Ovary (tissue), 9 donors: ENCODE results near the gene PPM1H. TPM values are rescaled to one million over a fixed set of nuclear protein-coding genes. Genes with fewer than 3 reads are reported as not detected.

Experiments used
- DNase-seq, 5 donors: peaks; one replicate each; pipeline ENCODE4 v3.0.0-alpha.2; 2019 to 2020
- H3K27ac ChIP-seq, 2 donors: fragments of 200-600 bp; one replicate each; pipeline versions ENCODE4 v1.5.1 to v1.8.0; 2019 to 2022
- H3K27me3 ChIP-seq: fragments of 200-600 bp; one replicate; pipeline ENCODE4 v1.8.0; 2022
- H3K36me3 ChIP-seq: fragments of 200-600 bp; sonication (generic); one replicate; pipeline ENCODE4 v1.5.1; 2019
- H3K4me1 ChIP-seq: one replicate; pipeline ENCODE4 v1.8.1; 2013; ENCODE audit warnings: mild to moderate bottlenecking, moderate library complexity; ENCODE audit not compliant: insufficient read depth
- H3K4me3 ChIP-seq: fragments of 200-600 bp; sonication (generic); one replicate; pipeline ENCODE4 v1.5.1; 2017
- H3K9me3 ChIP-seq, 2 donors: fragments of 200-600 bp in 1 of 2; sonication (generic) in 1 of 2; one replicate each; pipeline versions ENCODE4 v1.5.1 to v1.8.1; 2013 to 2019; ENCODE audit warnings: mild to moderate bottlenecking in 1 of 2, moderate library complexity in 1 of 2
- CTCF ChIP-seq, 3 donors: fragments of 450-650 bp in 2 of 3; fragments of 200-600 bp in 1 of 3; IDR thresholded peaks; one replicate each; pipeline versions ENCODE4 v1.5.1 to v1.8.0; 2016 to 2022; ENCODE audit warnings: antibody characterized with exemption in 3 of 3, mild to moderate bottlenecking in 1 of 3
- EP300 ChIP-seq: sonication (generic); formaldehyde crosslinking; IDR thresholded peaks from one replicate; pipeline ENCODE4 v1.6.1; 2017; ENCODE audit warnings: antibody characterized with exemption
- POLR2A ChIP-seq: fragments of 450-650 bp; IDR thresholded peaks from one replicate; pipeline ENCODE4 v1.6.1; 2017; ENCODE audit warnings: antibody characterized with exemption, mild to moderate bottlenecking, moderate library complexity
- WGBS, 3 donors: extraction: QIAGEN DNeasy Blood & Tissue Kit in 1 of 3; methylation state at CpG; one replicate each; pipeline versions ENCODE4 v1.1.5 to v1.1.7; 2013 to 2017; 5-methylcytosine and 5-hydroxymethylcytosine counted together
- intact Hi-C, 4 donors: fragments of 100-400 bp; cut with DNase I; formaldehyde crosslinking; loops; one replicate each; pipeline versions ENCODE4 v1.11.0 to v1.15.1; 2022 to 2023
- polyA plus RNA-seq, 2 donors: library from polyadenylated mRNA; stranded (reverse); fragments of 200-250 nt in 1 of 2; fragments of 350-450 nt in 1 of 2; fragmentation: Illumina TruSeq in 1 of 2; extraction: RNeasy Lipid Tissue Mini Kit (QIAGEN cat#74804) in 1 of 2; gene quantifications; one replicate each; pipeline ENCODE4 v1.2.3, GENCODE V29; 2013 to 2014
- total RNA-seq, 7 donors: library from RNA; depleted of rRNA in 2 of 7; stranded (reverse); fragments of >200 nt in 2 of 7; fragmentation: NEBNext Ultra II Directional in 3 of 7; extraction: Animal tissue kit (Norgen Biotek cat#: 25700) in 3 of 7; gene quantifications; one replicate each; pipeline versions ENCODE4 v1.1.0 to v1.2.4, GENCODE V29; 2016 to 2023
- donor health status: DM: no; HTN: no; CAD: no; lungs with moderate emphysema.
- donor health status: DM: no; HTN: no; CAD: no.
- donor health status: Bipolar disorder and iron deficiency.
- donor health status: DM: yes; HTN: yes; CAD: no.
- donor health status: DM: no; HTN: no; CAD: no.
- donor health status: DM: yes; HTN: yes; CAD: no.

The PPM1H gene
- total and polyA plus RNA-seq, 9 donors: 1.6 to 45.4 (median 12.0) TPM

- no peak for DNase-seq
- H3K27ac ChIP-seq: no peak overlapping the region
- WGBS, 3 donors: 65 to 74% (median 72%) methylated on average over 4 of the region's 4 CpGs
- intact Hi-C loops: no loop called here
- TF ChIP-seq EP300 (no peak), POLR2A (no peak), CTCF (IDR thresholded peaks at IDR 0.05) (no peak)
- H3K27me3 ChIP-seq: no peaks in the 10 kb centered on the region
- no peak overlapping the region for H3K4me3 ChIP-seq
- H3K36me3 ChIP-seq: no peaks in the 10 kb centered on the region
- no peaks in the 10 kb centered on the region for H3K4me1 ChIP-seq
- H3K9me3 ChIP-seq: no peaks in the 10 kb centered on the region
Measured at GRCh38 chr12:62649412-62650138, 285.4 kb downstream of the PPM1H start.

GRCh38 chr12:62647586-62647985 is 287.4 kb downstream of the PPM1H start:
- no peak for DNase-seq
- no peak overlapping the region for H3K4me3 ChIP-seq
- TF ChIP-seq EP300 (no peak), POLR2A (no peak), CTCF (IDR thresholded peaks at IDR 0.05) (no peak)
- no peaks in the 10 kb centered on the region for H3K36me3 ChIP-seq
- H3K4me1 ChIP-seq: no peaks in the 10 kb centered on the region
- WGBS, 3 donors: 40 to 50% (median 43%) methylated on average over 3 of the region's 3 CpGs
- intact Hi-C loops: no loop called here
- no peaks in the 10 kb centered on the region for H3K9me3 ChIP-seq
- H3K27me3 ChIP-seq: no peaks in the 10 kb centered on the region
- no peak overlapping the region for H3K27ac ChIP-seq

- Histone ChIP-seq H3K36me3 (no peaks in the 10 kb centered on the region), H3K4me3 (no peak overlapping the region), H3K27me3 (no peaks in the 10 kb centered on the region), H3K27ac (no peak overlapping the region), H3K9me3 (no peaks in the 10 kb centered on the region), H3K4me1 (no peaks in the 10 kb centered on the region)
- no peak for TF ChIP-seq CTCF (IDR thresholded peaks at IDR 0.05)
- TF ChIP-seq POLR2A: no peak
- TF ChIP-seq EP300: no peak
- WGBS, 3 donors: 85 to 96% (median 90%) methylated on average over 8 of the region's 8 CpGs
- DNase-seq: no peak
- intact Hi-C loops: no loop called here
Measured at GRCh38 chr12:62646566-62646965, 288.4 kb downstream of the PPM1H start.

- H3K36me3 ChIP-seq: no peaks in the 10 kb centered on the region
- no peaks in the 10 kb centered on the region for H3K27me3 ChIP-seq
- TF ChIP-seq POLR2A (no peak), CTCF (IDR thresholded peaks at IDR 0.05) (no peak), EP300 (no peak)
- 76 to 90% (median 81%) methylated on average over 2 of the region's 2 CpGs for WGBS, 3 donors
- DNase-seq: no peak
- H3K27ac ChIP-seq: no peak overlapping the region
- no peaks in the 10 kb centered on the region for H3K9me3 ChIP-seq
- no peak overlapping the region for H3K4me3 ChIP-seq
- intact Hi-C loops: no loop called here
- no peaks in the 10 kb centered on the region for H3K4me1 ChIP-seq
Measured at GRCh38 chr12:62643486-62643885, 291.5 kb downstream of the PPM1H start.
